ENCODE results near the gene SRL. TPM values are rescaled to one million over a fixed set of nuclear protein-coding genes. Genes with fewer than 3 reads are reported as not detected.
A peak's percentile ranks its signal among the peaks of the same experiment; 100 is the strongest.

Gene SRL
- total and polyA plus RNA-seq, 4 donors, result 0.30 to 2.9 (median 1.2) TPM

DNA sequence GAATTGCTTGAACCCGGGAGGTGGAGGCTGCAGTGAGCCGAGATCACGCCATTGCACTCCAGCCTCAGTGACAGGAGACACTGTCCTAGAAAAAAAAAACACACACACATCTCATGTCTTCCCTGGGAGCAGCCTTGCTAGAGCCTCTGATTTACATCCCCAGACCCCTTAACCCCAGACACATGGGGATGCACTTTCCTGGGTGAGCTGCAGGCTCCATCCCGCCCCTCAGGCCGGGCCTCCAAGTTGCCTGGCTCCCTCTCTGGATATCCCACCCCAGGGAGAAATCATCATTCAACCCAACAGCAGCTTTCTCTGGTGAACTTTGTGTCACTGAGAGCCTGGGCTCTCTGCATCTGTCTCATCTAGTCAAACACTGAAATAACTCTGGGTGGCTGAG lies 21.5 kb downstream of the SRL start:
- Histone ChIP-seq H3K9ac (ENCODE audit: insufficient read depth in 1 of 2, low read length in 2 of 2) (no peak overlapping the region), H3K27ac (ENCODE audit: low read depth in 1 of 2, low read length in 1 of 2) (peak overlapping the region in 1 of 2 donors; percentile 92), H3K36me3 (ENCODE audit: control insufficient read depth in 4 of 4, insufficient read depth in 4 of 4, low read length in 4 of 4) (no peaks in the 10 kb centered on the region), H3K27me3 (ENCODE audit: control insufficient read depth in 3 of 3, insufficient read depth in 3 of 3, low read length in 2 of 3) (no peaks in the 10 kb centered on the region), H3K9me3 (ENCODE audit: control insufficient read depth in 4 of 4, insufficient read depth in 3 of 4, low read length in 3 of 4) (peaks cover 0 to 2% (median 0%) of the 10 kb centered on the region in 4 donors), H3K4me3 (no peak overlapping the region), H3K4me1 (ENCODE audit: control insufficient read depth in 5 of 5, insufficient read depth in 5 of 5, low read length in 5 of 5) (peaks cover 3 to 33% (median 18%) of the 10 kb centered on the region in 5 donors)
- ATAC-seq (ENCODE audit: insufficient read depth, low FRiP score) (no peak), DNase-seq (no peak)
- 92 to 95% methylated on average over 5 of the region's 5 CpGs for WGBS, 2 donors
- no peak for TF ChIP-seq CTCF (IDR thresholded peaks at IDR 0.05; ENCODE audit: control extremely low read depth, extremely low read depth)

GRCh38 chr16:4218202-4218601 lies 23.7 kb downstream of the SRL start:
- Histone ChIP-seq H3K4me3 (no peak overlapping the region), H3K9ac (ENCODE audit: insufficient read depth in 1 of 2, low read length in 2 of 2) (no peak overlapping the region), H3K27me3 (ENCODE audit: control insufficient read depth in 3 of 3, insufficient read depth in 3 of 3, low read length in 2 of 3) (no peaks in the 10 kb centered on the region), H3K27ac (ENCODE audit: low read depth in 1 of 2, low read length in 1 of 2) (peak overlapping the region; percentile 26 to 92), H3K4me1 (ENCODE audit: control insufficient read depth in 5 of 5, insufficient read depth in 5 of 5, low read length in 5 of 5) (peaks cover 3 to 33% (median 18%) of the 10 kb centered on the region in 5 donors), H3K9me3 (ENCODE audit: control insufficient read depth in 4 of 4, insufficient read depth in 3 of 4, low read length in 3 of 4) (peaks cover 0 to 2% (median 0%) of the 10 kb centered on the region in 4 donors), H3K36me3 (ENCODE audit: control insufficient read depth in 4 of 4, insufficient read depth in 4 of 4, low read length in 4 of 4) (no peaks in the 10 kb centered on the region)
- TF ChIP-seq CTCF (IDR thresholded peaks at IDR 0.05; ENCODE audit: control extremely low read depth, extremely low read depth), result no peak
- DNase-seq (no peak), ATAC-seq (ENCODE audit: insufficient read depth, low FRiP score) (peak; percentile 45)
- 64 to 75% methylated on average over 14 of the region's 14 CpGs for WGBS, 2 donors

- no peaks in the 10 kb centered on the region for H3K27me3 ChIP-seq (ENCODE audit: control insufficient read depth in 3 of 3, insufficient read depth in 3 of 3, low read length in 2 of 3)
- ATAC-seq (ENCODE audit: insufficient read depth, low FRiP score) (peak; percentile 12), DNase-seq (peak; percentile 92 to 97 (median 95))
- no peak overlapping the region for H3K4me3 ChIP-seq
- peak overlapping the region in 1 of 2 donors; percentile 92 for H3K27ac ChIP-seq (ENCODE audit: low read depth in 1 of 2, low read length in 1 of 2)
- no peak overlapping the region for H3K9ac ChIP-seq (ENCODE audit: insufficient read depth in 1 of 2, low read length in 2 of 2)
- 60 to 78% methylated on average over 20 of the region's 20 CpGs for WGBS, 2 donors
- peaks cover 3 to 33% (median 18%) of the 10 kb centered on the region in 5 donors for H3K4me1 ChIP-seq (ENCODE audit: control insufficient read depth in 5 of 5, insufficient read depth in 5 of 5, low read length in 5 of 5)
- H3K36me3 ChIP-seq (ENCODE audit: control insufficient read depth in 4 of 4, insufficient read depth in 4 of 4, low read length in 4 of 4), result no peaks in the 10 kb centered on the region
- TF ChIP-seq CTCF (IDR thresholded peaks at IDR 0.05; ENCODE audit: control extremely low read depth, extremely low read depth), result no peak
- peaks cover 0 to 2% (median 0%) of the 10 kb centered on the region in 4 donors for H3K9me3 ChIP-seq (ENCODE audit: control insufficient read depth in 4 of 4, insufficient read depth in 3 of 4, low read length in 3 of 4)
These were observed 24.4 kb downstream of the SRL start for GRCh38 chr16:4217204-4218131.
